H9 (cell line): ENCODE measurements around the gene ADA. TPM values are rescaled to one million over a fixed set of nuclear protein-coding genes. Genes with fewer than 3 reads are reported as not detected.

ENCODE experiments used
- DNase-seq: peaks from one replicate; pipeline ENCODE4 v3.0.0-alpha.2; 2017
- H2AFZ ChIP-seq: one replicate; pipeline ENCODE4 v1.6.1; 2013; ENCODE audit warnings: mild to moderate bottlenecking, low read length, control low read depth, moderate library complexity
- H2AK5ac ChIP-seq: 2 replicates; pipeline ENCODE4 v1.6.1; 2013; ENCODE audit warnings: low read length, control low read depth, mixed read lengths; ENCODE audit not compliant: insufficient read length
- H2BK120ac ChIP-seq: one replicate; pipeline ENCODE4 v1.6.1; 2013; ENCODE audit warnings: low read depth, mild to moderate bottlenecking, low read length, control low read depth, inconsistent platforms; ENCODE audit not compliant: poor library complexity, severe bottlenecking
- H2BK12ac ChIP-seq: 2 replicates; pipeline ENCODE4 v1.6.1; 2013; ENCODE audit warnings: low read length, control low read depth, mixed read lengths, low read depth; ENCODE audit not compliant: insufficient read length
- H2BK15ac ChIP-seq: 2 replicates; pipeline ENCODE4 v1.6.1; 2013; ENCODE audit warnings: low read depth, low read length, control low read depth
- H2BK20ac ChIP-seq: one replicate; pipeline ENCODE4 v1.6.1; 2013; ENCODE audit warnings: low read depth, mild to moderate bottlenecking, low read length, control low read depth, inconsistent platforms; ENCODE audit not compliant: poor library complexity, severe bottlenecking
- H2BK5ac ChIP-seq: 2 replicates; pipeline ENCODE4 v1.6.1; 2013; ENCODE audit warnings: low read length, control low read depth, mixed read lengths; ENCODE audit not compliant: insufficient read length
- H3K14ac ChIP-seq: 2 replicates; pipeline ENCODE4 v1.6.1; 2013; ENCODE audit warnings: low read length, control low read depth; ENCODE audit not compliant: insufficient read depth
- H3K18ac ChIP-seq: 2 replicates; pipeline ENCODE4 v1.6.1; 2013; ENCODE audit warnings: low read depth, mild to moderate bottlenecking, mixed read lengths, low read length, control low read depth; ENCODE audit not compliant: insufficient read length
- H3K23ac ChIP-seq: 2 replicates; pipeline ENCODE4 v1.6.1; 2013; ENCODE audit warnings: low read length, control low read depth, mixed read lengths, low read depth; ENCODE audit not compliant: insufficient read length
- H3K23me2 ChIP-seq: 2 replicates; pipeline ENCODE4 v1.6.1; 2013; ENCODE audit warnings: low read depth, mild to moderate bottlenecking, mixed read lengths, low read length, control low read depth; ENCODE audit not compliant: insufficient read length, poor library complexity, severe bottlenecking
- H3K27ac ChIP-seq: 2 replicates; pipeline ENCODE4 v1.5.1; 2013; ENCODE audit warnings: low read length, control low read depth, mixed read lengths, low read depth; ENCODE audit not compliant: insufficient read length
- H3K27me3 ChIP-seq: 2 replicates; pipeline ENCODE4 v1.6.1; 2013; ENCODE audit warnings: low read length, control low read depth, inconsistent platforms; ENCODE audit not compliant: insufficient read depth
- H3K4ac ChIP-seq: 2 replicates; pipeline ENCODE4 v1.6.1; 2013; ENCODE audit warnings: low read depth, mild to moderate bottlenecking, control low read depth, inconsistent platforms, low read length, moderate library complexity
- H3K4me1 ChIP-seq: 2 replicates; pipeline ENCODE4 v1.6.1; 2013; ENCODE audit warnings: low read length, control low read depth, inconsistent platforms; ENCODE audit not compliant: insufficient read depth
- H3K4me2 ChIP-seq: 2 replicates; pipeline ENCODE4 v1.6.1; 2013; ENCODE audit warnings: low read length, control low read depth, mixed read lengths; ENCODE audit not compliant: insufficient read length, insufficient read depth
- H3K56ac ChIP-seq: 2 replicates; pipeline ENCODE4 v1.6.1; 2013; ENCODE audit warnings: low read depth, mild to moderate bottlenecking, mixed read lengths, low read length, control low read depth; ENCODE audit not compliant: insufficient read length
- H3K79me1 ChIP-seq: 2 replicates; pipeline ENCODE4 v1.6.1; 2013; ENCODE audit warnings: low read depth, mild to moderate bottlenecking, moderate library complexity, low read length, control low read depth, inconsistent platforms; ENCODE audit not compliant: insufficient read depth, poor library complexity, severe bottlenecking
- H3K79me2 ChIP-seq: 2 replicates; pipeline ENCODE4 v1.6.1; 2013; ENCODE audit warnings: low read length, control low read depth, inconsistent platforms; ENCODE audit not compliant: insufficient read depth
- H3K9ac ChIP-seq: 2 replicates; pipeline ENCODE4 v1.6.1; 2013; ENCODE audit warnings: low read length, control low read depth, mixed read lengths; ENCODE audit not compliant: insufficient read length; ENCODE audit errors: extremely low read depth
- H3K9me3 ChIP-seq: one replicate; pipeline ENCODE4 v1.6.1; 2013; ENCODE audit warnings: low read depth, low read length, inconsistent platforms; ENCODE audit not compliant: control insufficient read depth
- H3T11ph ChIP-seq: one replicate; pipeline ENCODE4 v1.6.1; 2013; ENCODE audit warnings: mild to moderate bottlenecking, low read length, control low read depth, inconsistent platforms
- H4K20me1 ChIP-seq: one replicate; pipeline ENCODE4 v1.6.1; 2013; ENCODE audit not compliant: control insufficient read depth, insufficient read length, insufficient read depth
- H4K5ac ChIP-seq: 2 replicates; pipeline ENCODE4 v1.6.1; 2013; ENCODE audit warnings: low read depth, mild to moderate bottlenecking, mixed read lengths, low read length, control low read depth; ENCODE audit not compliant: insufficient read length
- H4K8ac ChIP-seq: replicated peaks from 2 replicates; pipeline ENCODE4 v1.6.1; 2013; ENCODE audit warnings: low read length, control low read depth, mixed read lengths, low read depth; ENCODE audit not compliant: insufficient read length
- H4K91ac ChIP-seq: 2 replicates; pipeline ENCODE4 v1.6.1; 2013; ENCODE audit warnings: low read depth, mild to moderate bottlenecking, moderate library complexity, mixed read lengths, low read length, control low read depth; ENCODE audit not compliant: insufficient read length
- H3K27ac Mint-ChIP-seq, 3 experiments: 2 replicates in 2 of 3; 3 replicates in 1 of 3; pipeline ENCODE4 v1.8.0; 2020 to 2021; ENCODE audit warnings: mixed read lengths in 3 of 3, mild to moderate bottlenecking in 1 of 3, moderate library complexity in 1 of 3
- H3K27me3 Mint-ChIP-seq: 2 replicates; pipeline ENCODE4 v1.8.0; 2021; ENCODE audit warnings: low read depth, mild to moderate bottlenecking, moderate library complexity, mixed read lengths
- H3K36me3 Mint-ChIP-seq, 3 experiments: 2 replicates in 2 of 3; 3 replicates in 1 of 3; pipeline ENCODE4 v1.8.0; 2020 to 2021; ENCODE audit warnings: low read depth in 3 of 3, mixed read lengths in 3 of 3; ENCODE audit not compliant: insufficient read depth in 1 of 3
- H3K4me1 Mint-ChIP-seq, 2 experiments: 2 replicates each; pipeline ENCODE4 v1.8.0; 2020; ENCODE audit warnings: mixed read lengths in 2 of 2
- H3K4me3 Mint-ChIP-seq, 2 experiments: 2 replicates in 1 of 2; 3 replicates in 1 of 2; pipeline ENCODE4 v1.8.0; 2020 to 2021; ENCODE audit warnings: mild to moderate bottlenecking in 2 of 2, mixed read lengths in 2 of 2, moderate library complexity in 1 of 2
- H3K9me3 Mint-ChIP-seq, 2 experiments: 2 replicates in 1 of 2; 3 replicates in 1 of 2; pipeline ENCODE4 v1.8.0; 2020; ENCODE audit warnings: mild to moderate bottlenecking in 2 of 2, mixed read lengths in 2 of 2, moderate library complexity in 1 of 2
- CTCF ChIP-seq: fragments of 200-600 bp; sonication (generic); conservative IDR thresholded peaks from 3 replicates; pipeline ENCODE4 v1.8.0; 2021; ENCODE audit warnings: antibody characterized with exemption, mild to moderate bottlenecking
- WGBS: extraction: QIAGEN DNeasy Blood & Tissue Kit; methylation state at CpG from one replicate; pipeline ENCODE4 v1.1.7; 2013; ENCODE audit warnings: missing lambda C conversion rate, low lambda C conversion rate, mixed read lengths; ENCODE audit not compliant: insufficient read length; ENCODE audit errors: extremely low coverage; 5-methylcytosine and 5-hydroxymethylcytosine counted together
- total RNA-seq: library from RNA; stranded (reverse); gene quantifications from 2 replicates; pipeline ENCODE4 v1.2.1, GENCODE V29; 2021

ADA gene
- total RNA-seq, 1 experiment from 2014 or later = 22.0 TPM

DNA sequence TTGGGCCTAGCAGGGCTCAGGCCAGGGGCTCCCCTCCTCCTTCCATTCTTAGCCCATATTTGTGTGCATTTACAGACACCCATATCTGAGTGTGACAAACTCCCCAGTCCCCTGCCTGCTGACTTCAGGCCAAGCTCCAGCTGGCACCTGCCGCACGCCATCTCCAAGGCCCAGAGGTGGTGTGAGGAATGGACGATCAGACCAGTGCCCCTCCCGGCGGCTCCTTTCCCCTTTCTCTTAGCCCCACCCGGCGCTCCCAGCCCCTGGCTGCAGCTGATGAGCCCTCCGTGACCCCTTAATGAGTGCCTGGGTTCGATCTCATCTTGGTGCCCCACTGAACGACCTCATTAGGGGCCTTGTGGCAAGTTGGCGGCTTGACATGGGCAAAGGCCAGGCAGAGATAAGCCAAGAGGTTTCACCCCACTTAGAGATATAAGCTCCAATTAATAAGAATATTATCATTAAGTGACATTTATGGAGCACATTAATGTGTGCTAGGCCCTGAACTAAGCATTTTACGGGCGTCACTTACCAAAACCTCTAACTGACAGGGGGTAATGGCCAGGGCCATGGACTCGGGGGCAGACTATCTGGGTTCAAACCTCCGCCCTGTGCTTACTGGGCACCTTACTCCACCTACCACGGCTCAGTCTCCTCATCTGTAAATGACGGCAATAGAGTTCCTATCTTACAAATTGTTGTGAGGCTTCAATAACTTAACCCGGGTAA is 17.5 kb downstream of the ADA start:
- Histone ChIP-seq H3K9me3 (no peaks in the 10 kb centered on the region), H3K56ac (no peak overlapping the region), H2BK20ac (no peak overlapping the region), H2BK120ac (no peak overlapping the region), H3K9ac (no peak overlapping the region), H2BK15ac (no peak overlapping the region), H4K20me1 (no peaks in the 10 kb centered on the region), H3K23me2 (no peaks in the 10 kb centered on the region), H3K4me2 (no peak overlapping the region), H3K27me3 (no peaks in the 10 kb centered on the region), H3T11ph (no peak overlapping the region), H4K91ac (no peak overlapping the region), H3K14ac (no peak overlapping the region), H4K5ac (no peak overlapping the region), H2AK5ac (no peak overlapping the region), H3K23ac (no peak overlapping the region), H3K18ac (no peak overlapping the region), H3K79me1 (no peaks in the 10 kb centered on the region), H2BK12ac (no peak overlapping the region), H4K8ac (no peak overlapping the region), H2BK5ac (no peak overlapping the region), H3K4me1 (no peaks in the 10 kb centered on the region), H3K27ac (no peak overlapping the region), H2AFZ (no peak overlapping the region), H3K79me2 (no peaks in the 10 kb centered on the region), H3K4ac (no peak overlapping the region)
- no peak for TF ChIP-seq CTCF
- peak overlapping the region in 1 of 3 experiments; percentile 83; a peak in 1 of 7 replicates for H3K27ac Mint-ChIP-seq
- H3K9me3 Mint-ChIP-seq = 0 out of 5 replicates have a peak, but pooled peaks cover 0 to 2% of the 10 kb centered on the region in 2 experiments
- no peak overlapping the region for H3K4me3 Mint-ChIP-seq
- H3K4me1 Mint-ChIP-seq = peaks cover 21% of the 10 kb centered on the region in 2 experiments
- WGBS = no CpG with 5 or more reads among the region's 18 CpGs
- peaks cover 3% of the 10 kb centered on the region; the same call in 1 of the 2 replicates for H3K27me3 Mint-ChIP-seq
- peaks cover 0 to 5% (median 3%) of the 10 kb centered on the region in 3 experiments; a peak in 3 of 7 replicates for H3K36me3 Mint-ChIP-seq
- no peak for DNase-seq
